GM18861 (cell line): ENCODE results near the gene CXXC1.
"Not testable (repeated sequence)": the region's sequence is repeated elsewhere in the genome, so short reads cannot be mapped to it uniquely, and the experiment has no call there.

Experiments
- ATAC-seq: cut with Tn5 transposase; IDR thresholded peaks from one replicate; pipeline ENCODE4 v1.9.1; 2021; ENCODE audit not compliant: unreplicated experiment

Gene CXXC1

GRCh38 chr18:50287441-50288347 is at the start of gene CXXC1:
CXXC1 (minus strand) TSS chr18:50287692; CDS start chr18:50287589, 103 bp downstream.
- peak; percentile 85 for ATAC-seq

- peak; percentile 83 for ATAC-seq
These were observed 47.2 kb upstream of the CXXC1 start for GRCh38 chr18:50334546-50335152.

GRCh38 chr18:50331691-50332090 is 44.2 kb upstream of the CXXC1 start:
- no peak for ATAC-seq

- ATAC-seq: no peak
These were observed 42.7 kb upstream of the CXXC1 start for GRCh38 chr18:50330176-50330575.

DNA sequence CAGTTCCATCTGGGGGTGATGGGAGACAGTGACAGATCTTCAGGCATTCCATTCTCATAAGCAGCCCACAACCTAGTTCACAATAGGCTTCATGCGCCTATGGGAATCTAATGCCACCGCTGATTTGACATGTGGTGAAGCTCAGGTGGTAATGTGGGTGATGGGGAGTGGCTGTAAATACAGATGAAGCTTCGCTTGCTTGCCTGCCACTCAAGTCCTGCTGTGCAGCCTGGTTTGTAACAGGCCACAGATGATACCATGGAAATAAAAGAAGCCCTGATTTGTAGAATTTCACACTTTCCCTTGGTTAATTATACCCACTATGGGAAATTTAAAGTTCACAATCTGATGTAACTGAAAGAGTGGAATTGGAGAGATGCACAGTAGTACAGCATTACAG is 40.5 kb upstream of the CXXC1 start:
- ATAC-seq: no peak

DNA sequence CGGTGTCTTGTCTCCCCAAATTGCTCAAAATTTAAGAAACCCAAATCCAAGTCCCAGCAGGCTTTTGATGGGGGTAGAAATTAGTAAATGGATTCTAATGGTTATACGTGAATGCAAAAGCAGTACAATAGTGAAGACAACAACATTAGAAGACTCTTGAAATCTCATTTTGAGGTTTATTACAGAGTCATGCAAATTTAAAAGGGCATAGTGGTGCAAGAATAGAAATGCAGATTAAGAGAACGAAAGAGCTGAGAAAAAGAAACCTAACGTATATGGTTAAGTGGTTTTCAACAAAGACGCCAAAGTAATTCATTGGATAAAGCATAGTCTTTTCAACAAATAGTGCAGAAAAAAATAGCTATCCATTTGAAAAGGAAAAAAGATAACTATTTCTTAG is 33.2 kb upstream of the CXXC1 start:
- peak; percentile 74 for ATAC-seq

DNA sequence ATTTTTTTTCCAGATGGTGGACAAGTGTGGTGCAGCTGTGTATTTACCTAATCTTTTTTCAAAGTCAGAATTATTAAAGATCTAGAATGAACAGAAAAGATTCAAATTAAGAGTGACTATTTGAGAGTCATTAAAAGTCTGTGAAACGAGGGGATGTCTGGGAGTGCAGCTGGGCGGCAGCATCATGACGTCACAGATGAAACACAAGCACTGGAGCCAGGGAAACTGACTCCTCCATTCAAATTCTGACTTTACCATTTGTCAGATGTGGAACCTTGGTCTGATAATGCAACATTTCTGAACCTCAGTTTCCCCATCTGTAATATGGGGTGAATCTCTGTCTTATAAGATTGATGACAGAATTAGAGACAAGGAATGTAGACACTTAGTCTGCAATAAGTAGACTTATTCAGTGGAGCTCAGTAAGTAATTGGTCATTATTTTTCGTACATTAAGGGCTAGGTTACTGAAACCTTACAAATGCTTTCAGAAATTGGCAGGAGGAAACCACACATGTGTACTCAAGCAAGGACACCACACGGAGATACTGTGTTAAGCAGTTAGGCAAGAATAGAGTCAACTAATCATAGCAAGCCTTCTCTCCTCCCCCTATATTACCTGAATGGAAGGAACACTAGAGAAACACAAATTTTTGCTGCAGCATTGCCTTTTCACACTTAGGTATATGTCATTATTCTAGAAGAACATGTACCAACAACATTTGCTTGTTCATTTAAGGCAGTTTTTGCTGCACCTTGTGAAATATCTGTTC is 27.8 kb upstream of the CXXC1 start:
- peak; percentile 70 for ATAC-seq

GRCh38 chr18:50313873-50314460 is 26.5 kb upstream of the CXXC1 start:
- ATAC-seq: no peak

GRCh38 chr18:50313031-50313607 is 25.6 kb upstream of the CXXC1 start:
- ATAC-seq: peak; percentile 20

DNA sequence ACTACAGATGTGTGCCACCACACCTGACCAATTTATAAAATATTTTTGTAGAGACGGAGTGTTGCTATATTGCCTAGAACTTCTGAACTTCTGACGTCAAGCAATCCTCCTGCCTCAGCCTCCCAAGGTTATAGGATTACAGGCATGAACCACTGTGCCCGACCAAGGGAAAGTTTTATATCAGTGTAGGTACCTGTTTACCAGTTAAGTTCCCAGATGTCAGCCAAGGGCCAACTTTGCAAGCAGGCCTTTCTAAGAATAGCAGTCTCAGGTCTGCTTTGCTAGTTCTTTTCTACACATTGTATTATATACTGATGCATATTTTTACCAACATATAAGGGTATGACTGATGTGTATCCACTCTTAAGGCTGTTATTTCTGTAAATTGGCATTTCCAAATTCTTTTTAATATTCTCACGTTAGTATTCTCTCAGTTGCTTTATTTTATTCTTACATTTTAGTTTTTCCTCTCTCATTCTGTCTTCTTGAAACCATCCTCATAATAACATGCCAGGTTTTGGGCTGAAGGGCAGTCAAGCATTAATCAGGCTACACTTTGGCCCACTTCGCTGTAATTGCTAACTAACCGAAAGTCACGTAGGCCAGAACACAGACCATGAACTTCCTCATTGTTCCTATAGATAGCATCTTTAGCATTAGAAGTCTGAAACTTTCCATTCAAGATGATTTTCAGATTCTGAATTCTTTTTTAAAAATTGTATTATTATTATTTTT is 25.0 kb upstream of the CXXC1 start:
- peak; percentile 66 for ATAC-seq

GRCh38 chr18:50311650-50312049 is 24.2 kb upstream of the CXXC1 start:
- ATAC-seq: no peak

DNA sequence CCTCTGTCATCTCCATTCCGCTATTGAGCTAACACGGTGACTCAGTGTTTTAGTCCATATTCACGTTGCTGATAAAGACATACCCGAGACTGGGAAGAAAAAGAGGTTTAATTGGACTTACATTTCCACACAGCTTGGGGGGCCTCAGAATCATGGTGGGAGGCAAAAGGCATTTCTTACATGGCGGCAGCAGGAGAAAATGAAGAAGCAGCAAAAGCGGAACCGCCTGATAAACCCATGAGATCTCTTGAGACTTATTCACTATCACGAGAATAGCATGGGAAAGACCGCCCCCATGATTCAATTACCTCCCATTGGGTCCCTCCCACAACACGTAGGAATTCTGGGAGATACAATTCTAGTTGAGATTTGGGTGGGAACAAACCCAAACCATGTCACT is 22.6 kb upstream of the CXXC1 start:
- ATAC-seq: no peak

DNA sequence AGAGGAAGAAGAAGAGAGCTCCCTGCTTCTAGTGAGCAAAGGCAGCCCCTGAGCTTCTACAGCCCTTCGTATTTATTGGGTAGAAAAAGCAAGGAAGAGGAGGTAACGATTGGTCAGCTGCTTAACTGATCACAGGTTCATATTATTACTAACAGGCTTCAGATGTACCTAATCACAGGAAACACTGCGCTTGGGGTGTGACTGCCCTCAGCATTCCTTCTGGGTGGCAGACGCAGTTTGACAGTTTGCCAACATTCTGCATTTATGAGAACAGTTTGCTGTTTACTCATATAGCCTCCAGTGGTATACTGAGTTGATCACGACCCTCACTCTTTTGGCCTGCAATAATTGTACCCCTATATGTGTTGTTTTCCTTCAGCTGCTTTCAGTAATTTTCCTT is 21.4 kb upstream of the CXXC1 start:
- ATAC-seq: not testable (repeated sequence)

GRCh38 chr18:50307738-50308470 is 20.4 kb upstream of the CXXC1 start:
- ATAC-seq: peak; percentile 79

- no peak for ATAC-seq
These were observed 19.9 kb upstream of the CXXC1 start for GRCh38 chr18:50307400-50307737.

DNA sequence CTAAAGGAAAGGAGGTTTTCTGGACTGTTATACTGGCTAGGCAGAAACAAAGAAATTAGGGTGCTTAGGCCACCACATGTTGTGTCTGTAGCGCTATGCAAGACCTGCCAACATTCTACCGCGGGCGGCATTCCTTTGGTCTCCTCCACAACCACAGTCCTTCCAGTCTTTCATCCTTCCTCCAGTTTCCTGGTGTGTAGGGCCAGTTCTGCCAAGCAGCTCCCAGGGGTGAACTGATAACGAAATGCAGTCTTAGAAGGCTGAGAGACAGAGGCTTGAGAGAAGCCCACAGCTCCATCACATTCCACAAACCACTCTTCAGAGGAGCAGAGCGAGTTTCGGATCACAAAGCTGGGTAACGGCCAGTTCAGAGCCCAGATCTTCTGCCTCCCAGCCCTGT is 19.5 kb upstream of the CXXC1 start:
- no peak for ATAC-seq

DNA sequence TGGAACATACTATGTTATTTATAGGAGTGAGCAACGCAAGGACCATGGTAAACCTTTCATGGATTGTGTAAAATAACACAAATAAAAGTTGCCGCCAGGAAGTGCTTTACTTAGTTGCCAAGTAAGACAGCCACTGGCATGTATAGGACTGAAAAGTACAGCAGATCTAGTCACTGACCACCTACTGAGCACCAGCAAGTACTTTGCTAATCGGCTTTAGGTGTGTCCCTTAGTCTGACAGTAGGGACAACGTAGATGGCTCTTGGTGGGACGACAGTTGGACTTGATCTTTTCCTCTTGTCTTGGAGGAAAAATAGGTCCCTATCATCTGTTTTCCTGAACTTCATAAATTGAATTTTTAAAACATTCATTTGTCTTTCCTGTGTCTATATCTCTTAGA is 13.6 kb upstream of the CXXC1 start:
- no peak for ATAC-seq

DNA sequence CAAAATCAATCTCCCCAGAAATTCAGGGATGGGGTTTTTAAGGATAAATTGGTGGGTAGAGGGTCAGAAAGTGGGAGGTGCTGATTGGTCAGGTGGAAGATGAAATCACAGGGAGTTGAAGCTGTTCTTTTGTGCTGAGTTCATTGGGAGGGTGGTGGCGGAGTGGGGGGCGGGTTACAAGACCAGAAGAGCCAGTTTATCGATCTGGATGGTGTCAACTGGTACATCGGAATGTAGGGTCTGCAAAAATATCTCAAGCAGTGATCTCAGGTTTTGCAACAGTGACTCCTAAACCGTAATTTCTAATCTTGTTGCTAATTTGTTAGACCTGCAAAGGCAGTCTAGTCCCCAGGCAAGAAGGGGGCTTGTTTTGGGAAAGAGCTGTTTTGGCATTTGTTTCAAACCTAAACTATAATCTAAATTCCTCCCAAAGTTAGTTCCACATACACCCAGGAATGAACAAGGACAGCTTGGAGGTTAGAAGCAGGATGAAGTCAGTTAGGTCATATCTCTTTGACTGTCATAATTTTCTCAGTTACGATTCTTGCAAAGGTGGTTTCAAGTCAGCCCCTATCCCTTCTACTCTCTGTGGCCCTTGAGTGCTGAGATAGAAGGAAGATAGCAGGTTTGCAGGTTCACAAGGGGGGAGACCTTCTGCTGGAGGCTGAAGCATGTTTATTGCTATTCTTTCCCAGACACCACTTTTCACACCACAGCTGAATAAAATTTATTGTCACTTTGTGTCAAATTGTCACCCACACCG is 12.3 kb upstream of the CXXC1 start:
- no peak for ATAC-seq
